ENCODE results near the gene ELFN1.

Gene ELFN1

DNA sequence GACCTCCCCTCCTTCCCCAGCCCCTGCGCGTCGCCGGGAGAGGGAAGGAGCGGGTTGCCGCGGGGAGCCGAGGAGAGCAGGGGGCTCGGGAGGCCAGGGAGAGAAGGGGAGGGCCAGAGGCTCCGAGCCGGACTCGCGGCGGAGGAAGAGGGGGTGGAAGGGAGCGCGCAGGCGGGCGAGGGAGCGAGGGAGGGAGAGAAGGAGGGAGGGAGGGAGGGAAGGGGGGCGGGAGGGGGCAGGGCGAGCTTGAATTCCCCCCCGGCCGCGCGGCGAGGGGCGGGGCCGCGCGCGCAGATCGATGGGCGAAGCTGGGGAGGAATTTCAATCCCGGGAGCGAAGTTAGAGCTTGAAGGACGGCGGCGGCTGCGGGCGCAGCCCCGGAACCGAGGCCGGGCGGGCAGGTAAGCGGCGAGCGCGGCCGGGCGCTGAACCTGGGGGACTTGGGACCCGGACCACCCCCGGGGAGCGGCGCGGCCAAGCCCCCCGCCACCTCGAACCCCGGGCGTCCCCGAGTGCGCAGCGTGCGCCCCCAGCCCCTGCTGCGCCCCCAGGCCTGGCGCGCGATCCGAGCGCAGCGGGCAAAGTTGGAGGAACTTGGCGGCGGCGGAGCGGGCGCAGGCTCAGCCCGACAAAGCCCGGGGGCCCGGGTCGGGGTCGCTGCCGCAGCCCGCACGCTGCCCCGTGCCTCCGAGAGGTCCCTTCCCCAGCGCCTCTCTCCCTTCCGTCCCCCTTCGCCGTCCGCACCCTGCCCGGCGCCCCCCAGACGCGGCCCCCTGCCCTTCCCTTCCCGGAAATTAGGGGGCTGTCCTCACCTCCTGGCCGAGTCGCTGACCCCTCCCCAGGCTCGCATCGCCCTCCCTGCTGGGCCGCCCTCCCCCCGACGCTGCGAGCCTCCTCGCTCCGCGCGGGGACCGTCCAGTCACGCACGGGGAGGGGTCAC, at the start of gene ELFN1:
Gene ELFN1, plus strand, starts transcription at position 324 of the 940 bp plus-strand sequence. CDS start 74,320 bp downstream, outside the sequence.
- peak; percentile 47 for DNase-seq (ENCODE audit: low spot score)
- TF ChIP-seq, protein P1, sequence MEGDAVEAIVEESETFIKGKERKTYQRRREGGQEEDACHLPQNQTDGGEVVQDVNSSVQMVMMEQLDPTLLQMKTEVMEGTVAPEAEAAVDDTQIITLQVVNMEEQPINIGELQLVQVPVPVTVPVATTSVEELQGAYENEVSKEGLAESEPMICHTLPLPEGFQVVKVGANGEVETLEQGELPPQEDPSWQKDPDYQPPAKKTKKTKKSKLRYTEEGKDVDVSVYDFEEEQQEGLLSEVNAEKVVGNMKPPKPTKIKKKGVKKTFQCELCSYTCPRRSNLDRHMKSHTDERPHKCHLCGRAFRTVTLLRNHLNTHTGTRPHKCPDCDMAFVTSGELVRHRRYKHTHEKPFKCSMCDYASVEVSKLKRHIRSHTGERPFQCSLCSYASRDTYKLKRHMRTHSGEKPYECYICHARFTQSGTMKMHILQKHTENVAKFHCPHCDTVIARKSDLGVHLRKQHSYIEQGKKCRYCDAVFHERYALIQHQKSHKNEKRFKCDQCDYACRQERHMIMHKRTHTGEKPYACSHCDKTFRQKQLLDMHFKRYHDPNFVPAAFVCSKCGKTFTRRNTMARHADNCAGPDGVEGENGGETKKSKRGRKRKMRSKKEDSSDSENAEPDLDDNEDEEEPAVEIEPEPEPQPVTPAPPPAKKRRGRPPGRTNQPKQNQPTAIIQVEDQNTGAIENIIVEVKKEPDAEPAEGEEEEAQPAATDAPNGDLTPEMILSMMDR (IDR thresholded peaks at IDR 0.05; ENCODE audit: extremely low read depth, missing control alignments): no peak

DNA sequence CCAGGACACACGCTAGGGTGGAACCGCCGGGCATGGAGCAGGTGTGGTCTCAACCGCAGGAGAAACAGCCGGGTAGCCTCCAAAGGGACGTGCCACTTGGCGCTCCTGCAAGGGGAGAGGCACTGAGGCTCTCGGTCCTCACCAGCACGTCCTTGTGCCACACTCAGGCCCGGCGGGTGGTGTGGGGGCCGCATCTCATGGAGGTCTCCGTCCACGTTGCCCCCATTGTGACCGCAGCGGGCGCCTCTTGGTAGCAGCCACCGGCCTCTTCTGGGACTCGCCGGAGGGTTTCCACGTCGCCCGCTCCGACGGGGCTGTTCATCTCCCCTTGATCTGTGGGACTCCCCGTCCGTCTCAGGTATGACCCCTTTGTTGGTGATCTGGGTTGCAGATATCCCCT, 49.2 kb upstream of the ELFN1 start:
- TF ChIP-seq, protein P1 (IDR thresholded peaks at IDR 0.05; ENCODE audit: extremely low read depth, missing control alignments): no peak
- no peak for DNase-seq (ENCODE audit: low spot score)

DNA sequence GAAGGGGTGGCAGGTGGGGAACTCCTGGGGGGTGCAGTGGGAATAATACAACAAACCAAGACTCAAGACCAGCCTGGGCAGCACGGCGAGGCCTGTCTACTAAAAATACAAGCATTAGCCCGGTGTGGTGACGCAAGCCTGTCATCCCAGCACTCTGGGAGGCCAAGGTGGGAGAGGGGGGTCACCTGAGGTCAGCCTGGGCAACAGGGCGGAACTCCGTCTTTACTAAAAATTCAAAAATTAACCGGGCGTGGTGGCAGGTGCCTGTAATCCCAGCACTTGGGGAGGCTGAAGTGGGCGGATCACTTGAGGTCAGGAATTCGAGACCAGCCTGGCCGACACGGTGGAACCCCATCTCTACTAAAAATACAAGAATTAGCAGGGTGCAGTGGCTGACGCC, 48.4 kb upstream of the ELFN1 start:
- TF ChIP-seq, protein P1 (IDR thresholded peaks at IDR 0.05; ENCODE audit: extremely low read depth, missing control alignments): no peak
- no peak for DNase-seq (ENCODE audit: low spot score)

DNA sequence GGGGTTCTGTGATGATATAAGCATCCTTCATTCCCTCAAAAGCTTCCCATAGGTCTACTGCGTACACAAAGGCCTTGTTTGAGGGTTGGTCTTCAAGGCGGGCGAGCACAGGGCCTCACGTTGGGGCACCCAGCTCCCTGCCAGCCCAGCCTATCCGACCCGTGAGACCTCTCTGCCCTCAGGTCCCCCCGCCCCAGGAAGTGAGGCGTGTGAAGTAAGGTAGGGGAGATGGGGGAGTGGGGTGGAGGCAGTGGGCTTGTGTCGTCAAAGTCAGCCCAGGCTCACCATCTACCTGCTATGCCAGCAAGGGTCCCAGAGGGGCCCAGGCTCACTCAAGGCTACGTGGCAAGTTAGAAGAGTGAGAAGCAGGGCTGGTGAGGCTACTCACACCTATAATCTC, 47.6 kb upstream of the ELFN1 start:
- TF ChIP-seq, protein P1 (IDR thresholded peaks at IDR 0.05; ENCODE audit: extremely low read depth, missing control alignments): no peak

DNA sequence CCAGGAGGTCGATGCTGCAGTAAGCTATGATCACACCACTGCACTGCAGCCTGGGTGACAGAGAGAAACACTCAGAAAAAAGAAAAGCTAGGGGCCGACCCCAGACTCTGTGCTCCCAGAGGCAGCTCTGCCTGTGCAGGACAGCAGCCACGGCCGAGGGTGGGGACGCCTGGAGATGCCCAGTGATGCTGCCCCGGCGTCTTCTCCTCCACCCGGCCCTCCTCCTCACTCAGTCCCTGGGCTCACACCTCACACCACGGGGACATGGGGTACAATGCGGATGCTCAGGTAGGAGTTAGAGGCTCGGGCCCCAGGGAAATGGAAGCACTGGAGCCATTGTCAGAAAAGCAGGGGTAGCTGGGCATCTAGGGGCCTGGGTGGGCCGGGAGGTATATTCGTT, 46.3 kb upstream of the ELFN1 start:
- no peak for DNase-seq (ENCODE audit: low spot score)
- TF ChIP-seq, protein P1 (IDR thresholded peaks at IDR 0.05; ENCODE audit: extremely low read depth, missing control alignments): no peak

More for the DNA sequence above, 47.6 kb upstream of the ELFN1 start:
- no peak for DNase-seq (ENCODE audit: low spot score)

DNA sequence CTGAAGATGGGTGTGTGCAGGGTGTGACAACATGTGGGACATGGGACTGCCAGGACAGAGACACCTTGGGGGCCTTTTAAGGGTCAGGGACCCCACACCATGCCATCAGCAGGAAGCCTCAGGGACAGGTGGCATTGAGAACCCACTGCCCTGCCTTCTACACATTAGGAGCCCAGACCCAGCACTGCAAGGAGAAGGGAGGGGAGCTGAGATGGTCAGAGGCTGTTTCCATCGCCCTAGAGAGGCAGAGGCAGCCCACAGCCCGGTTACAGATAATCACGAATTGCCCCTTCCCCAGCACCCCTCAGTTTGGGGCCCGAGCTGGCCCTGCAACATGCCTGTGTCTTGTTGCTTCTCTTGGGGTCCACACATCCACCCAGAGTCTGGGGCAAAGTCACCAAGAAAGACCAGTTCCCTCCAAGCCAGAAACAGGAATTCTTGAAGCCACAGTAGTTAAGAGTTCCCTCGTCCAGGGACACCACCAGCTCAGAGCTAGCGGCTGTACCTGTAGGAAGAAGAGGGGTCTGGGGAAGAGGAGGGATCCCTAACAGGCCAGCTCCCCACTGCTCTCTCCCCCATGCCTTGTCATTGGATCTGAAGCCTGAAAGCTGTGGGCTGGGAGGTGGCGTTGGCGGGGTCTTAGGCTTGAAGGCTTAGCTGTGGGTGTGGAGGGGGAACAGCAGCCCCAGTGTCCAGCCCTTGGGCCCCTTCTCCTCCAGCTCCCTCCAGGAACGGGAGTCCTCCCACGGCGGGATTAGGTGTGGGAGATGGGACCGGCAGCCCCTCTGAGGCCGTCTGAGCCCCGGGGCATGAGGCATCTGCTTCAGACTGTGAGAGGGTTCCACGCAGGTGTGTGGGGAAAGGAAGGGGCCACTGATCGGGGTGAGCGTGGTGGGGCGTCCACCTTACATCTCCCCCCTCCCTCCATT, 44.8 kb upstream of the ELFN1 start:
- TF ChIP-seq, protein P1 (IDR thresholded peaks at IDR 0.05; ENCODE audit: extremely low read depth, missing control alignments): no peak
- no peak for DNase-seq (ENCODE audit: low spot score)
